Stimulated activated CD4-positive, alpha-beta T cell treated with anti-CD3 and anti-CD28 coated beads, Interleukin-1b, Interleukin-23, amount 100 ng/mL, for 48 hours (primary cell): ENCODE measurements around the gene TDRD1.

Experiments
- DNase-seq: peaks from one replicate; pipeline ENCODE4 v3.0.0-alpha.2; 2020

Gene TDRD1

DNA sequence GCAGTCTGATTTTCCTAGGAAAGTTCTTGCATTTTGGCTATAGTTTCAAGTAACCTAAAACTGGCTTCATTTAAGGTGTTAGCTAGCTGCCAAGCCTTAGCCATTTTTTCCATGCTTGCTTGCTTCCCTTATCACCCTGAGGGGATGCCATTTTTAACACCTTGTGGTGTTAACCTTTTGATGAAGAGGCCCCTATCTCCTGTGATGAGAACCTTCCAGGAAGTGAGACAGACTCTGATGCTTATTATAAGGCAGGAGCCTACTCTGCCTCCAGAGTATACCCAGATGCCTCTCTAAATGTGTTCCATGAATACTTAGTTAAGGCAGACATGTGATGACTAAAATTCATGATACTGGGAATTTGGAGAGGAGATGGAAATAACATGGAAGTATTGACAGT, 55.0 kb downstream of the TDRD1 start:
- no peak for DNase-seq

DNA sequence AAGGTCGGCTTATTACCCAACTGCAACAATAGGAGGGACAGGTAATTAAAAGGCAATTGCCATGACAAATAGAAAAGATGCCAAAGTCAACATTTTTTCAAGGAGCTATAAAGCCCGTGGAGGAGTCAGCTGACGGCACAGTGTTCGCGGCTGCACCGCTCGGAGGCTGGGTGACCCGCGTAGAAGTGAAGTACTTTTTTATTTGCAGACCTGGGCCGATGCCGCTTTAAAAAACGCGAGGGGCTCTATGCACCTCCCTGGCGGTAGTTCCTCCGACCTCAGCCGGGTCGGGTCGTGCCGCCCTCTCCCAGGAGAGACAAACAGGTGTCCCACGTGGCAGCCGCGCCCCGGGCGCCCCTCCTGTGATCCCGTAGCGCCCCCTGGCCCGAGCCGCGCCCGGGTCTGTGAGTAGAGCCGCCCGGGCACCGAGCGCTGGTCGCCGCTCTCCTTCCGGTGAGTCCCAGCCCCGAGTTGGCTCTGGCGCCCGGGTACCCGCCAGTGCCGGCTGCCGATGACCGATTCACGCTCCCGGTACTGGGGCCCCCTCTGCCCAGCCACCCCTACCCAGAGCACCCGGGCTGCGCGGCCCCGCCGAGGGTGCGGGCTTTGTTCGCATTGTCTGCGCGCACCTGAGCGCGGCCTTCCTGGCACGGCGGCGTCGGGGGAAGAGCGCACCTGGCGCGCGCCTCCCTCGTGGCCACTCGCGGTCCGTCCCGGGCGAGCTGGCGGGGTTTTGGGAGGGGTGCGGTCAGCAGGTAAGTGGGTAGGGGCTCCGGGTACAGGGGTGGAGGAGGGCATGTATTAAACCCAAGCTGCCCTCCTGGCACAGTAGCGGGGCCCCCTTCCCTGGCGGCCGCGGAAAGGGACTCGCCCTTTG, 60.2 kb downstream of the TDRD1 start, which contains the start of gene VWA2:
Gene VWA2, plus strand, starts transcription at position 138 of the 877 bp plus-strand sequence. CDS start 9,460 bp downstream, outside the sequence.
- DNase-seq = peak; percentile 12

DNA sequence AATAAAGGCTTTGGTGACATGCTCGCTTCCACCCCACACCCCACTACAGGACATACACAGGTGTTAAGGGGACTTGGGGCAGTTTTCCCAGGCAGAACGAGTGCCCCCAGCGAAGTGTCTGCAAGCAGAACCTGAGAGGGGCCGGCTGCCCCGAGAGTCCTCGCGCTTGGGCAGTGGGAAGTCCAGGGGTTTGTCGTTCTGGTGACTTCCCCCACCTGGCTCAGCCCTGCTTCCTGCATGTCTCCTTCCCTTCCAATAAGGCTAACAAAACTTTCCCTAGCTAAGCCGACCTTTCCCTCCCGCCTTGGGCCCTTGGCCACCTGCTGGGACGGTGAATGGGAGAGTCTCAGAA, 60.8 kb downstream of the TDRD1 start:
- no peak for DNase-seq

DNA sequence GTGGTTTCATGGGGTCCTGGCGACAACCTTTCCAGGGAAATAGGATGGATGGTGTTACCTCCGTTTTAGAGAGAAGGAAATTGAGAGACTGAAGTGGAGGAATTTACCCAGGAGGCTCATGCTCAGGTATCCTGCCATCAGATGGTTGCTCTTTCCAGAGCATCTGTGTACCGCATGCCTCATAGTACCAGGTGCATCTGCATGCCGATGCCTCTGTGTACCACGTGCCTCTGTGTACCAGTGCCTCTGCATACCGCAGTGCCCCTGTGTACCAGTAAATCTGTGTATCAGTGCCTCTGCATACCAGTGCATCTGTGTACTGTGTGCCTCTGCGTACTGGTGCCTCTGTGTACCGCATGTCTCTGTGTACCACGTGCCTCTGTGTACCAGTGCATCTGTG, 63.1 kb downstream of the TDRD1 start:
- no peak for DNase-seq

DNA sequence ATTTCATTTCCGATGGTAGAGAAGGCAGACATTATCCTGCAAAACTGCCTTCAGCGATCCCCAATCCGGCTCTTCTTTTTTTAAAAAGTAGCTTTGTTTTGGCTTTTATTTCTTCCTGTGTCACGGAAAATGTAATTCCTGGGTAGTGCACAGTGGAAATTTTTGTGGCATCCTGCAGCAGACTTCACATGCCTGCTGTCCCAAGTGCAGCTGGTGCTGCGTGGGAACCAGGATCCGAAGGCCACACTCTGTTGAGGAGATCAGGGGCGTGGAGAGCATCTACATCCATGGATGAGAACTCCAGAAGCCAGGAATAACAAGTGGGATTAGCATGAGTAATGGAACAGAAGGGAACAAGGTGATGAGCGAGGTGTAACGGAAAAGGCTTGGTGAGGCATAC, 64.5 kb downstream of the TDRD1 start:
- no peak for DNase-seq

DNA sequence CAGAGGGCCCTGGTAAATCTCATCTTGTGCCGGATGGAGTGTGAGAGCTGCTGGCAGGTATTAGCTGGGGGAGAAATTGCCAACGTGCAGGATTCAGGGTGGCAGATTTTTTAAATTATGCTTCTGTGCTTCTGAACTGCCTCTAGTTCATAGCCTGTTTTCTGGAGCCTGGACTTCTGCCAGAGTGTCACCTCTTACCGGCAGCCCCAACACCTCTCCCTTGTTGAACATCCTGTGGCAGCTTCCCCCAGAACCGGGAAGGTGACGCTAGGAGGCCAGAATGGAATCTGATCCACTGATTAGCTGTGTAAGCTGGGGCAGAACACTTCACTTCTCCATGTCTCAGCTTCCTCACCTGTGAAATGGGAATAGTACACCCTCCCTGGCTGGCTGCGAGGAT, 65.0 kb downstream of the TDRD1 start:
- DNase-seq = no peak

DNA sequence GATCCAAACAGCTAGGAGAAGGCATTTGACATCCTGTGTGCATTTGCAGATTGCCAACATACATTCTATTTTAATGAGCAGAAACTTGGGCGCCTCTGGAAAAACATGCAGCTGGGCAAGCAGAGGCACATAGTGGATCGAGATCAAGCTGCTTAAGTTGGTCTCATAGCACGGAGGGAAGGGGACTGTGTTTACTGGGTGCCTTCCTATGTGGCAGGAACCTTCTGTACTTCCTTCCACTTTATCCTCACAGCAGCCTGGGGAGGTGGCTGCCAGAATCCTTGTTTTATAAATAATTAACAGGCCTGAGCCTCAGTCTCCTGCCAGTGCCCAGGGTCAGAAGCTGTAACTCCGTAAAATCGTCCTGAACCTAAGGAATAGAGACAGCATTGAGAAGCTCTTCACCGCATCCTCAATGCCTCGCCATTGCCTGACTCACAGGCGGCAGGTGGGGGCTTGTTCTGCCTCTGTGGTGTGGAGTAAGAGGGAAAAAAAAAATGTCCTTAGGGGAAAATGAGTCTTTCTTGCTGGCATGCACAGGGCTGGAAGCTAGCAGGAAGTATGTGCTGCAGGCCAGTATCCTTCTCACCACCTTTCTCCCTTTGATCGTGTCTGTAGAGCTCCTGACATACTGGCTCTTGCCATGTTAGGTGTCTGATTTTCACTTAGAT, 66.1 kb downstream of the TDRD1 start:
- no peak for DNase-seq

DNA sequence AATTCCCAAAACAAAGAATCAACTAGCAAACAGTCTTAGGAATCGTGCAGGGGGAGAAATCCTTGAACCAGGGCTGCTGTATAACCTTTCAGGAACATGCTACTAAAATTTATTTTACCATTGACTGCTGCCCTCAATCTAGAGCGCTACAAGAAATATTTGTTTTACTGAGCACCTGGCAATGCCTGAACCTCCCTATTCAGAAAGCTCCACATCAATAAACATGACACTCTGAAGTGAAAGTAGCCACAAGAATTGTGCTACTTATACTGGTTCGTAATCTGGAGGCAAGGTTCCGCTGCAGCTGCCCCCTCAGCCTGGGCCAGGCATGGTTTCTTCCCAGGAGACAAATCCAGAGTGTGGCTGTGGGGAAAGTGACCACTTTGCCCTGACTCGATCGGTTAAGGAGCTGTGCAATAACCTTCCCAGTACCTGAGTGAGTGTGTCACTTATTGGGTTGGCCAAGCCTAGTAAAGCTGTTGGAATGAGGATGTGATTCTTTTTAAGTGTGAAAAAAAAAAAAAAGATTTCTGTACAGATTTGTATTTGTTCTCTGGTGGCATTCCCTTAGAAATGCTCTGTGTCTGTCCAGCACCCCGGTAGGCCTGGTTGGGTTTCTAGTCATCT, 67.6 kb downstream of the TDRD1 start:
- no peak for DNase-seq

DNA sequence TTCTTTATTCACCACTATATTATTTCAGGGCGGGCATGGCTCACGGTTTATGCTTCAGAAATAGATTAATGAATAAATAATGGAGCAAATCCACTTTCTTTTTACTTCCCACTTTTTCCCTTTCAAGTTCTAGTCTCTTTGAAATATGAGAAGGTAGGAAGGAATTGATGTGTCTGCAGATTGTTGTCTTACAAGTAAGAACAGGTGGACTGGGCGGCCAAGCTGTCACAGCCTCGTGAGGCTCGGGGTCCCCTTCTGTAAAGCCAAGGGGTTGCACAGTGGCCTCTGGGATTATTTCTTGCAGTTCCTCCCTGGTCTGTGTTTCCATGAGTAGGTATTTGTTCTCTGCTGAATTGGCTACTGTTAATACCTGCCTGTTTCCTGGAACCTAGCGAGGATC, 71.1 kb downstream of the TDRD1 start:
- DNase-seq = no peak

DNA sequence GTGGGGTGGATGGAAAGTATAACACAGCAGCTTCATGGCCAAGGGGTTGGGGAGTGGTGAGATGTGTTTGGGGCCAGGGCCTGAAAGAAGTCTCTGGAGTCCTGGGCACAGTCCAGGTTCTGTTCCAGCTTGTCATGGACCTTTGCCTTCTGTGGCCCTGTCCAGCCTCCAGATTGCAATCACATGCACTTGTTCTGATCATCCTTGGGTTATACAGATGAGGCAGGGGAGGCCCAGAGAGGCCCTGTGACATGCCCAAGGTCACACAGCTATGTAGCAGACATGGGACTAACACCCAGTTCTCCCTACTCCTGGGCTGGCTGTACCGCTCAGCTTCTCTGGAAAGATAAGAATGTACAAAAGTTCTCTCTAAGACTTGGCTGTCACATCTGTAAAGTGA, 71.6 kb downstream of the TDRD1 start:
- DNase-seq = no peak

DNA sequence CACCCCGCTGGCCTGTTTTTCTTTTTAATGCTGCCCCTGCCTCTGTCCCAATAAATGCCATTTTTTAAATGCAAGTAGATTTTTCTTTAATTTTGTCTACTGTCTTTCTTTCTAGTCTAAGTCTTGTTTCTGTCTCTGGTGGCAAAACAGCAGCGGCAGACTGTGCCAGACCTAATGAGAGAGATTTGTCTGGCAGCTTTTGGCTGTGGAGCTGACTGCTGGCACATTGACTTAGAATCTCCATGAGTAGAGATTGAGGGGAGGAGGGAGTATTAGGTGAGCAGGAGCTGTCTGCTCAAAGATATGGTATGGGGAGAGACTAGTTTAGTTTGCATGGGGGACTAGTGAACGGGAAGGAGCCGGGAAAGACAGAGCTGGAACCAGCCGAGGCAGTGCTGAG, 72.9 kb downstream of the TDRD1 start:
- DNase-seq = no peak

DNA sequence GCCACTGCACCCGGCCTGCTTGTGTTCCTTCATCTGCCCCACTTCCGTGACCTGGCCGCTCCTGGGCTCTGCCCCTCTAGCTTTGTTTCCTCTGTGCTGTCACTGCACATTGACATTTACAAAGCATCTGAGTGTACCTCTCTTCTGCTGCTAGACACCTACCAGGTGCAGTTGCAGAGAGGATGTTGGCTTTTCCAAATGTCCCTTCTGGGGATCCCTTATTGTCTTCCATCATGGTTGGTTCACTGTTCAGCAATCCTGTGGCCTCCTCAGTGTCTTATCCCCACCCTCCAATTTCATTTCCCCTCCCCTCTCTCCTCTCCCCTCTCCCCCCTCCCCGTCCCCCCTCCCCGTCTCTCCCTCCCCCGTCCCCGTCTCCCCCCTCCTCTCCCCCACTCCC, 73.7 kb downstream of the TDRD1 start:
- no peak for DNase-seq

DNA sequence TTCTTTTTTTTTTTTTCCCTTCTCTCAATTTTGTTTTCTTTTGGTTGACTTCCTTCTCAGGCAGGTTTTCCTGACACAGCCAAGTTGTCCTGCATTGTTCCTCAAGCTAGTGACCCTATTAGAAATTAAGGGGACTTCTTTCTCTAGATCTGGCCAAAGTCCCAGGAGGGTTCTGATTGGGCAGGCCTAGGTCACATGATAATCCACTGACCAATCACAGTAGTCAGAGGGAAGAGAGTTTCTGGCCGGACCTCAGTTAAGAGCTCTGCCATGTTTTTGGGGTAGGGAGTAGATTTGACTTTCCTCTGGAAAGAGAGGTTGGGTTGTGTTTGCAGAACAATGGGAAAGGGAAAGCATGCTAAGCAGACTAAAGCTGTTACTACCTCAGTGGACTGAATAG, 76.1 kb downstream of the TDRD1 start:
- DNase-seq = no peak

DNA sequence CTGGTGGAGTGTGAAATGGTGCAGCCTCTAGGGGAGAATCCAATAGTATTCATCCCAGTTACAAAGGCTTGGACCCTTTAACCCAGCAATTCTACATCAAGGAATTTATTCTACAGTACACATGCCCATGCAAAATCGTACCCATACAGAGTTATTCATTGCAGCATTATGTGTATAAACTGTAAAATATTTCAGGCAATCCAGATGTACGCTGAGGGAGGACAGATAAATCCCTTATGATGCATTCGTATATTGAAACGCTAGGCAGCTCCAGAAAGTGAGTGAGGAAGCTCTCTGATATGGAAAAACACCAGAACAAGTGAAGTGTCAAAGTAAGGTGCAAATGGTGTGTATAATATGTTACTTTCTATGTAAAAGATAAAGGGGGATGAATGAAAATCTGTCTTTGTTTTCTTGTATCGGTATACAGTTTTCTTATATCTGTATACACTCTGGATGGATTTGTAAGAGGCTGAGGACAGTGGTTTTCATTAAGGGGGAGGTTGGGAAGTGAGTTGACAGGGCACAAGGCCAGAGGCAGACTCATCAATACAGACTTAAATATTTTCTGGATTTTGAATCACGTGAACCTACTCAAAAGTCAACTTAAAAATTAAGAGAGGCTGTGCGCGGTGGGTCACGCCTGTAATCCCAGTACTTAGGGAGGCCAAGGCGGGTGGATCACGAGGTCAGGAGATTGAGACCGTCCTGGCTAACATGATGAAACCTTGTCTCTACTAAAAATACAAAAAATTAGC, 77.0 kb downstream of the TDRD1 start:
- DNase-seq = no peak

DNA sequence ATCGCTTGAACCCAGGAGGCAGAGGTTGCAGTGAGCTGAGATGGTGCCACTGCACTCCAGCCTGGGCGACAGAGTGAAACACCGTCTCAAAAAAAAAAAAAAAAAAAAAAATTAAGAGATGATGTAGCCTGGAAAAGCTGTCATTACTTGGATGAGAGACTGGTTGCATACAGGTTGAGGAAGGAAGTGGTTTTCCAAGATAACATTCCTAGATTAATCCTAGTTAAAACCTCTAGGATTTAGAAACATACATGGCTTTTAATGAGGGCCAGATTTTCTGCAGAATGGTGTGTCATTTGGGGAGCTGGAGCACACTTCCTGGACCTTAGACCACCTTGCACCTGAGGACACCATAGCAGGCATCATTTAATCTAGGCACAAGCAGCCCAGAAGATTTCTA, 77.7 kb downstream of the TDRD1 start:
- no peak for DNase-seq

DNA sequence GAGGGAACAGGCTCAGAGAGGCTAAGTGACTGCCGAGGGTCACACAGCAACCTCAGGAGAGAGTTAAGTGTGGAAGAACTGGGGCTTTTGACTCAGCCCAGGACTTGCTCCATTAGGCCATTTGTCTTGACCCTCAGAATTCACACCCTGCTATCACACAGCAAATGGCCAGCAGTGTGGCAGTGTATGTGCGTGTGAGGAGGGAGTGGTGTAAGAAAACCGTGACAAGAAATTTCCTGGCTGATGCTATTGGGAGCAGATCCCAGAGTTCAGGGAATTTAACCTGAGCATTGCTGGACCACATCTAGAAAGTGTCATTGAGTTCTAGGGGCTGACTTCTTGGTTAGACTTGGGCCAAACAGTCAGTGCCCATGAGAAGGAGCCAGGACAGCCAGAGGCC, 78.3 kb downstream of the TDRD1 start:
- no peak for DNase-seq

DNA sequence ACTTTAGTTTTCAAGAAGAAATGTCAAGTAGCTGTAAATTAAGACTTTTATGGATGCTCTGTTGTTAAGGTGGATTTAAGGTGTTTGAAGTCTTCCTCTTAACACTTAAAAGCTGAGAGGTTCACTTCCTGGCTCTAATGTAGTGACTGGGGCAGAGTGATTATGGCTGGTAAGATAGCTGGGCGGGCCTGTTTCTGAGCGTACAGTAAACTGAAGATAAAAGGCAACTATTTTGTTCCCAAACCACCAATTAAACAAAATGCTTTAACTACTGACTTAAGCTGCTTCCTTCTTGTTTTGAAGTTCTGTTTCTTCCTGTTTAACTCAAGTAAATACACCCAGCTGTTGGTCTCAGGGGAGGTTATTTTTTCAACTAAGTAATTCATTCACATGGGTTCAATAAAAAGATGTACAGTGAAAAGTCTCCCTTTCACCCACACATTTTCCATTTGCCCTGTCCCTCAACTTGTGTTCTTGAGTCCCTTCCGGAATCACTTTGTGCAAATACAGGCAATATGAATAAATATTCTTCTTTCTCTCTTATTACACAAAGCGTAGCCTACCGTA, 79.2 kb downstream of the TDRD1 start:
- no peak for DNase-seq

DNA sequence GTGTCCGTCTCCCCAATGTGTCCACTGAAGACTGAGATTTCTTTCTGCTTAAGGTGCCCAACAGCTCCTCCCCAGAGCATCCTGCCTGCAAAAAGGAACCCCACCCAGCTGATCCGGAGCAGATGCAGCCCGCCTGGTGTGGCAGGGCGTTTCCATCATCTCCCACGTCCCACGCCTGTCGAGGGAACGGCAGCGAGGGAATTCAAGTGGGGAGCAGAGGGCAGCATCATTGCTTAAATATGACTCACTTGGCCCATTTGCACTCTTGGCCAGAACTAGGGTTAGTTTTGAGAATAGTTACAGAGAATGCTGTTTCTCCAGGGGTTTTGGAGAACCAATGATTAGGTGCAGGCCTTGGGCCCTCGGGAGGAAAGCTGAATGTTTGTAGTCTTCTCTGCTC, 80.7 kb downstream of the TDRD1 start:
- DNase-seq = no peak

DNA sequence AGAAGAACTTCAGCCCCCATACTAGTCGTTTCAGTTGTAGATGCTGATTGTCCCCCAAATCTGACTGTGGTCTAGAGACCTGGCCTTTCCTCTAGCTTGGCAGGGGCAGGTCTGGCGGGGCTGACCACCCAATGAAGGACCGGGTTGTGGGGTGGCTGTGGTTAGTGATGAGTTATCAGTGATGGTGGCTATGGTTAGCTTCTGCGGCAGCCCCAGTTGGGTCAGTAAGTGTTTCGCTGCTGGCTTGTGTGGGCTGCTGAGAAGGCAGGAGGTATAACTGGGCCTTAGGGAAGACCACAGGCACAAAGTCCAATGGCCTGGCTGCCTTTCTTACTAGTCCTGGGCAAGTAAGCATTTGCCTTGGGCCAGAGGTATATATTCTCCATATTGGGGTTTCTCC, 81.2 kb downstream of the TDRD1 start:
- DNase-seq = no peak

DNA sequence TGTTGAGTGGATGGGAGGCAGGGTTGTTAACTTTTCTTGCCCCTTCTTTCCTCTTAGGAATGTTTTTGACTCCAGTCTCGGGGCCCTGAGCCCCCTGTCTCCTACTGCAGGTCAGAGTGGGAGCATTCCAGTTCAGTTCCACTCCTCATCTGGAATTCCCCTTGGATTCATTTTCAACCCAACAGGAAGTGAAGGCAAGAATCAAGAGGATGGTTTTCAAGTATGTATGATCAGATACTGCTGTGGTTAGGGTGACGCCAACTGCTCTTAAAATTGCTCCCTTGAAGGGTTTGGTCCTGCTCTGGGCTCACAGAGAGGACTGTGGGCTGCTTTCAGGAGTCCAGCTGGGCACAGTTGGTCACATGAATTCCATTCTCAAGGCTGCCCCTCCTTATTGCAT, 81.9 kb downstream of the TDRD1 start:
- DNase-seq = no peak

DNA sequence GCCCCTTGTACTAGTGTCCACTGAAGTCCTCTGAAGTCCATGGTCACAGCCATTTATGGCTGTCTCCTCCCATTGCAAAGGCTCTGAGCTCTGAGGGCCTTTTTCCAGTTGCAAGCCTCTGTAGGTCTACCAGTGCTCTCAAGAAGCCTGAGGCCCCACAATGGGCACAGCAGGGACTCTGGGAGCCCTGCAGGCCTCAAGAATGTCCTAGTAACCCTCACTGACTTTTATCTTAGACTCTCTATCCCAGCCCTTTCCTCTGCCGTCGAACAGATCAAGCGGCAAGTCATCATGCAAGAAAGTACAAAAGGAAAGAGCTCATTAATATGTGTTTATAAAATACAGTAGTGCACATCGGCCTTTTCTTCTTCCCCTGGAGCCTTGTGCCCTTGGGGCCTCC, 83.3 kb downstream of the TDRD1 start:
- DNase-seq = no peak

DNA sequence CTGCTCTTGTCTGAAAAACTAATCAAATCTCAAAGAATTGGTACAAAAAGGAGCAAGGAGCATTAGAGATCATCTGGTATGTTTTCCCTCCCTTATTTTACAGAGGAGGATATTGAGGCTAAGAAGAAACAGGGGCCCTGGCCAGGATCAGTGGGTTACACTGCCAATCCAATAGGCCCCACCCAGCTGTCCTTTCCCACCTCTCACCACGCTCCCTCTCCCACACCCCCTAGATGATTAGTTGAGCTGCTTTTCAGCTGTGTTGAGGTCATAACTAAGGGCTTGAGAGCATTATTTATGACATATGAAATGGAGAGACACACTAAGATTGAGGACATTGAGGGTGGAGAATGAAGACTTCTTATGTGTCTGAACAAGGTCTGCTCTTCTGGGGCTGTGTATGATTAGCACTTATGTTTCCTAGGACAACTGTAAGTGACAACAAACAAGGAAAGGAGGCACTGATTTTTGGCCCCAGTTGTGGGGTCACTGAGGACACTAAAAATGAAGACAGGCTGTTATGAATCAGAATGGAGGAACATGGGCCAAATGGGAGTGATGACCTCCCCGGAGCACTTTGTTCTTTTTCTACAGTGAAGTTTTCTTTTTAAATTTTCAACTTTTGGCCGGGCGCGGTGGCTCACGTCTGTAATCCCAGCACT, 86.4 kb downstream of the TDRD1 start:
- no peak for DNase-seq

DNA sequence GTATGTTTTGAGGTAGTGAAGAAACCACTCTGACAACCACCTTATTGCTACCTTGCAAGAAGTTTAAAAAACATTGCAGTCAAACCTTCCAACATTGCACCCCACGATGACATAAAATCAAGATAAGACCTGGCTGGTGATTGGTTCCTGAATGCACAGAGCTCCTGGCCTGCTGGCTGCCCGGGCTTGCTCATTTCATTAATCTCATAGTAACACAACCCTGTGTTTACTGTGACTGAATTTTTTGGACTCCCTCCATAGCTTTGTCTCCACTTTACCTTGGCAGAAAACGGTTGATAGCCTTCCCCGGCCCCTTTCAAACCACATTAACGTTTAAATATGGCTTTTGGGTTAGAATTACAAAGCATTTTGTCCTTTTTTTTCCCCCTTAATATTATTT, 87.4 kb downstream of the TDRD1 start:
- DNase-seq = no peak
